ENCODE results near the gene MGMT.

DNA sequence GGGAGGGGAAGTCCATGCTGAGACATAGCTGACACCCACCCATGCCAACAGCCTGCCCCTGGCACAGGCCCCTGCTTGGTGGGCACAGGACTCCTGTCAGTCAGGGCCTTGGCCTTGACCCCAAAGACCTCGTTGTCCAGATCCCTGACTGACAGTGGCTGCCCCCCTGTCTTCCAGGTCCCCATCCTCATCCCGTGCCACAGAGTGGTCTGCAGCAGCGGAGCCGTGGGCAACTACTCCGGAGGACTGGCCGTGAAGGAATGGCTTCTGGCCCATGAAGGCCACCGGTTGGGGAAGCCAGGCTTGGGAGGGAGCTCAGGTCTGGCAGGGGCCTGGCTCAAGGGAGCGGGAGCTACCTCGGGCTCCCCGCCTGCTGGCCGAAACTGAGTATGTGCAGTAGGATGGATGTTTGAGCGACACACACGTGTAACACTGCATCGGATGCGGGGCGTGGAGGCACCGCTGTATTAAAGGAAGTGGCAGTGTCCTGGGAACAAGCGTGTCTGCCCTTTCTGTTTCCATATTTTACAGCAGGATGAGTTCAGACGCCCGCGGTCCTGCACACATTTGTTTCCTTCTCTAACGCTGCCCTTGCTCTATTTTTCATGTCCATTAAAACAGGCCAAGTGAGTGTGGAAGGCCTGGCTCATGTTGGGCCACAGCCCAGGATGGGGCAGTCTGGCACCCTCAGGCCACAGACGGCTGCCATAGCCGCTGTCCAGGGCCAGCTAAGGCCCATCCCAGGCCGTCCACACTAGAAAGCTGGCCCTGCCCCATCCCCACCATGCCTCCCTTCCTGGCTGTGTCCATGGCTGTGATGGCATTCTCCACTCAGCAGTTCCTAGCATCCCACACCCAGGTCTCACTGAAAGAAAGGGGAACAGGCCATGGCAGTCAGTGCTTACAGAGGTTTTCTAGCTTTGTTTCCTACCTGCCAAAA is 299.8 kb downstream of the MGMT start:
- TF ChIP-seq, protein P1, sequence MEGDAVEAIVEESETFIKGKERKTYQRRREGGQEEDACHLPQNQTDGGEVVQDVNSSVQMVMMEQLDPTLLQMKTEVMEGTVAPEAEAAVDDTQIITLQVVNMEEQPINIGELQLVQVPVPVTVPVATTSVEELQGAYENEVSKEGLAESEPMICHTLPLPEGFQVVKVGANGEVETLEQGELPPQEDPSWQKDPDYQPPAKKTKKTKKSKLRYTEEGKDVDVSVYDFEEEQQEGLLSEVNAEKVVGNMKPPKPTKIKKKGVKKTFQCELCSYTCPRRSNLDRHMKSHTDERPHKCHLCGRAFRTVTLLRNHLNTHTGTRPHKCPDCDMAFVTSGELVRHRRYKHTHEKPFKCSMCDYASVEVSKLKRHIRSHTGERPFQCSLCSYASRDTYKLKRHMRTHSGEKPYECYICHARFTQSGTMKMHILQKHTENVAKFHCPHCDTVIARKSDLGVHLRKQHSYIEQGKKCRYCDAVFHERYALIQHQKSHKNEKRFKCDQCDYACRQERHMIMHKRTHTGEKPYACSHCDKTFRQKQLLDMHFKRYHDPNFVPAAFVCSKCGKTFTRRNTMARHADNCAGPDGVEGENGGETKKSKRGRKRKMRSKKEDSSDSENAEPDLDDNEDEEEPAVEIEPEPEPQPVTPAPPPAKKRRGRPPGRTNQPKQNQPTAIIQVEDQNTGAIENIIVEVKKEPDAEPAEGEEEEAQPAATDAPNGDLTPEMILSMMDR (IDR thresholded peaks at IDR 0.05) = no peak
- no peak for TF ChIP-seq EP300 (IDR thresholded peaks at IDR 0.05)
- TF ChIP-seq POLR2A (IDR thresholded peaks at IDR 0.05) = no peak

All from ovary (tissue), 3 donors.